Forelimb muscle (tissue), 1 donor: Measurements from ENCODE around the gene PANK3. TPM values are rescaled to one million over a fixed set of nuclear protein-coding genes. Genes with fewer than 3 reads are reported as not detected.
"Not testable (repeated sequence)": the region's sequence is repeated elsewhere in the genome, so short reads cannot be mapped to it uniquely, and the experiment has no call there.

ENCODE experiments used
- DNase-seq: peaks from one replicate; pipeline ENCODE4 v3.0.0-alpha.2; 2013; ENCODE audit warnings: low read depth
- polyA plus RNA-seq: library from polyadenylated mRNA; unstranded; fragments of 120-200 nt; gene quantifications from one replicate; pipeline ENCODE4 v1.2.1, GENCODE V29; 2013; ENCODE audit not compliant: insufficient read length

PANK3 gene
- polyA plus RNA-seq, 1 donor = 41.5 TPM

DNA sequence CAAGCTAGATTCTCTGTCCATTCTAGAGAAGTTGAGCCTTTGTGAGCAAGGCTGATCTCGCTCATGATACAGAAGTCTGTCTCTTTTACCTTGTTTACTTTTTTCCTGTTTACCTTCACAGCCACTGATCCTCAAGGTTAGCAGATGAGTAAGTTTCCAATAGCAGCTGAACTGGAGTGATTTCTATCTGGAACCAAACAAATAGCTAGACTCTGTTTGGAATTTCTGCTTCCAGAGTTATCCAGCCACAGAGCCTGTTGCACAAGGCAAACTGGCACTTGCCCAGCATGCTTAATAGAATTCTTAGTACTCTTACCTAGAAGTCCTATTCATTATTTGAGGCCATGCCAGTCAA is 12.8 kb upstream of the PANK3 start:
- DNase-seq = no peak

GRCh38 chr5:168591302-168592013 is 12.3 kb upstream of the PANK3 start:
- no peak for DNase-seq

DNA sequence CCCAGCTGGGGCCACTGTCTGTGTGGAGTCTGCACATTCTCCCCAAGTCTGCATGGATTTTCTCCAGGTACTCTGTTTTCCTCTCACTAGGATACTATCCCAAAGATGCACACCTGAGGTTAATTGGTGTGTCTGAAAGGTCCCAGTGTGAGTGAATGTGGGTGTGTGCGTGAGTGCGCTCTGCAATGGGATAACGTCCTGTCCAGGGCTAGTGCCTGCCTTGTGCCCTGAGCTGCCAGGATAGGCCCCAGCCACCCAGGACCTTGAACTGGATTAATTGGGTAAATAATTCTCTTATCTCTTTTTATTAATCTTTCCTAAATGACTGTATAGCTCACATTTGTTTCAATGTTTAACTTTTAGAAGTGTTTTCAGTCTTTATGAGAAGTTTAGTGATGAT is 11.5 kb upstream of the PANK3 start:
- no peak for DNase-seq

- DNase-seq = no peak
Observed at GRCh38 chr5:168587987-168588386, 8.8 kb upstream of the PANK3 start.

GRCh38 chr5:168585119-168585856 is 6.1 kb upstream of the PANK3 start:
- DNase-seq = no peak

DNA sequence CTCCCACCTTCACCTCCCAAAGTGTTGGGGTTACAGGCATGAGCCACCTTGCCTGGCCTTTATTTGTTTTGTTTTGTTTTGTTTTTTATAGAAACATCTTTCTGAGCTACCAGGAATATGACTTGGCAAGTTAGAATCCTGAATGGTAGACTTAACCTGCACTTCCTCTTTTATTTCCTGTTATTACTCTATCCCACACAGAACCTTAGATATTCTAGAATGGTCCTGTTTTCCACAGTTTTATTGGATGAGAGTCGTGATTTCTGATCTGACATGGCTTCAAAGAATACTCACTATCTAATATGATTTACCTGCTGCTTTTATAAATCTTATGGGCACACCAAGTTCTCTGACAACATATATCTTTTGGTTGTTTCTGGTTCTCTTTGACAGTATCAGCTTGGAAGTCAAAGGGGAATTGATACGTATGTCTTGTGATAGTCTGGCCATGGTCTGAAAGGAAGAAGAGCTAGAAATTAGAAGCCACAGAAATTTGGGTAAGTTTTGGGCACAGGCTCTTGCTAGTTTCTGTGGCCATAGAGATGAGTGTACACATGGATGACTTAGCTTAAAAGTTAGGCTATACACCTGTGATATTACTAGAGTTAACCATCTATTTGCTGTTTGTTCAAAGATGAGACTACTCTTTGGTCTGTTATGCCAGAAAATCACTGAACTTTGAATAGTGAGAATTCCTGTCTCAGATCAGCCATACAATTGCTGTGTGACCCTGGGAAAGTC is 4.7 kb upstream of the PANK3 start:
- DNase-seq = no peak

- not testable (repeated sequence) for DNase-seq
Observed at GRCh38 chr5:168580814-168581469, 1.8 kb upstream of the PANK3 start.

DNA sequence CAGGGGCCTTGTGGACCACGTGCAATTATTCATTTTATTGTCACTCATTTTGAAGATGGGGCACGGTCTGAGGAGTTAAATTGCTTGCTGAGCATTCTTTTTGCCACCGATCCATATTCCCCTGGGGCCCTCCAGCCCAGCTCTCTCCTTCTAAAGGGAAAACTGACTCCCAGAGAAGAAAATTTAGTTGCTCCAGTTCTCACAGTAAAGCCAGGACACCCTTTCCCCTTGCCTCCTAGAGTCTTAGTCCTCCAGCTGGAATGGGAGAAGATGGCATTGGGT is 1.0 kb upstream of the PANK3 start:
- no peak for DNase-seq

DNA sequence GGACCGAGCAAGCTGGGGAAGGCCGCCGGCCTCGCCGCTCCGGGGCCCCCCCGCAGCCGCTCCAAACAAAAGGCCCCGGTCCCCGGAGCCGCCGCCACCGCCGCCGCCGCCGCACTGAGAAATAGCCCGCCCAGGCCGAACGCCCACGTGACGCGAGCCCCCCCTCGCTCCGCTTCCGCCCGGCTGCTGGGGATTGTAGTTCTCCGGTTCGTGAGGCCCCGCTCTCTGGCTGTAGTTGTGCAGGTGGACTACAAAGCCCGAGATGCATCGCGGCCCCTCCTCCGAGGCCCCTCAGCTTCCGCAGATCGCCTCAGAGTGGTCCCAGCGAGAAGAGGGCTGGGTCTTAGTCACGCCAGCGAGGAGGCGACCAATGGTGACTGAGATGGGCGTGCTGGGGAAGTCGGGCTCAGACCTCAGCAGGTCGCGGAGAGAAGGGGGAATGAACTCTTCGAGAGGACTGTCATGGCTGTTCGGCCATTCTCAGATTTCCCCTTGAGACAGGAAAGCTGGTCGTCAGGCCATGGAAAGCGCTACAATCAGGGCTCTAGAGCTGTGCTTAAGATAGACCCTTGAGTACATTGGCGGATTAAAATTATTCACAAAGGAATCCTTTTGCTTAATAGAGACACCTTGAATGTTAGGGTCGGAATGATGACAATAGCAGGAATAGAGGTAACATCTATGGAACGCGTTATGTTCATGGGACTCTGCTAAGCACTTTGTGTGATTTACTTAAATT is 489 bp upstream of the PANK3 start:
- DNase-seq = peak; percentile 96

GRCh38 chr5:168578006-168578405 is 1.2 kb downstream of the PANK3 start:
- no peak for DNase-seq

GRCh38 chr5:168575391-168576372 is 3.5 kb downstream of the PANK3 start:
- DNase-seq = no peak

GRCh38 chr5:168574156-168574555 is 5.0 kb downstream of the PANK3 start:
- DNase-seq = not testable (repeated sequence)

- not testable (repeated sequence) for DNase-seq
Observed at GRCh38 chr5:168573663-168574062, 5.5 kb downstream of the PANK3 start.

DNA sequence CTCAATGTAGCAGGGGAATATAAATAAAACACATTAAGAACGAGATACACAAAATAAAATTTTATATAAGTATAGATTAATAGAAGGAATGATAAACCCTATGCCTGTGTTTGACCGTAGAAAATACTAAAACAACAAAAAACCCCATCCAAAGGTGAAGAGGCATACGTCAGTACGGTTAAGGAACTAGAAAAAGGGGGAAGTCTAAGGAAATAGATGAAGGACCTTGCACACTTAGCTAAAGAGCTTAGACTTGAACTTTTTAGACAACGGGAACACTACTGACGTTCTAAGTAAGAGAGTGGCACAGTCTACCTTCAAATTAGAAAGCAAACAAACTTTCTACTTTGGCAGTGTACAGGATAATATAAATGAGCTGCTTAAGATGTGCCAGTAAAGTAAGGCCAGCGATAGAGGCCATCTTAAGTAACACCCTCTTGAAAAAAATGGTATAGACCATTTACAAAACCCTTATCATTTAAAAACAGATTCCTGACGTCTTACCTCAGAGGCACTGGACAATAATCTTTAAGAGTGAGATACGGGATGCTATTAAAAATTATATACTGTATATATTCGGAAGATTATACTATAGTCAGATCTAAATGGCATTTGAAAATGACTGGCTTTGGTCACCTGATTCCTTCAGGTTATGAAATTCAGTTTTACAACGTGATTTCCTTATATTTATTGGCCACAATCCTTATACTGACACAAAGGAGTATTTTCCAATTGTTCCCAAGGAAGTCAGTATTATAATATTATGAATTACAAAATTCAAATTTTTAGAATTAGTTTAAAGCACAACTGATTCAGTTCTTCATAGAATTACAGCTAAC is 8.5 kb downstream of the PANK3 start:
- no peak for DNase-seq

DNA sequence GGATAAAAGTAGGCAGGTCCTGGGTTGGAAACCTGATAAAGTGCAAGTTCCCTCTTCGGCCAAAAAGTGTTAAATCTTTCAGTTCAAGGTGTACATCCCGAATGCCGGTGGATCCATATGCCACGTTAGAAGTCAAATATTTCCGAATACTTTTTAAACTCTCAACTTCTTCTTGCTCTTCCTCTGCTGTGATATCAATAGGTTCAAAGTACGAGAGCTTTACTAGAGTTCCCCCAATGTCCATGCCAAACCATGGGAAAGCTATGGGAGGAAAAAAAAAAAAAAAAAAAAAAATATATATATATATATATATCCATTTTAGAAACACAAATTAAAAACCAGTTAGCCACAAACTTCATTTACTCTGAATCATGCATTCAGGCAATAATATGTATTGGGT is 10.4 kb downstream of the PANK3 start:
- DNase-seq = no peak

- no peak for DNase-seq
Observed at GRCh38 chr5:168563959-168564358, 15.2 kb downstream of the PANK3 start.

DNA sequence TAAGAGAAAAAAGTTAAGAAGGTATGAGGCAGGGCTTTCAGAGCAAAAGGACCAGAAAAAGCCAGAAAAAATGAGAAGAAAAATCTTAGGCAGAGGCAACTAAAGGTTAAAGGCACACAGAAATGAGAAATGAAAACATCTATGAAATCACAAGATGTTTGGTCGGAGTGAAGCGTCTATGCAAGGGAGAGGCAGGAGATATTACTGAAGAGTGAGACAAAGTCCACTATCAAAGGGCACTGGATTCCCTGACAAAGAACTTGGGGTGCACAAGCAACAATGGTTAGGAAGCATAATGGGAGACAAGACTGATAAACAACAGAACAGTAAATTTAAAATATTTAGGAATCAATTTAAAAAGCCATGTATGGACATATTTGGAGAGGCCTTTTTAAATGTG is 16.9 kb downstream of the PANK3 start:
- DNase-seq = no peak

DNA sequence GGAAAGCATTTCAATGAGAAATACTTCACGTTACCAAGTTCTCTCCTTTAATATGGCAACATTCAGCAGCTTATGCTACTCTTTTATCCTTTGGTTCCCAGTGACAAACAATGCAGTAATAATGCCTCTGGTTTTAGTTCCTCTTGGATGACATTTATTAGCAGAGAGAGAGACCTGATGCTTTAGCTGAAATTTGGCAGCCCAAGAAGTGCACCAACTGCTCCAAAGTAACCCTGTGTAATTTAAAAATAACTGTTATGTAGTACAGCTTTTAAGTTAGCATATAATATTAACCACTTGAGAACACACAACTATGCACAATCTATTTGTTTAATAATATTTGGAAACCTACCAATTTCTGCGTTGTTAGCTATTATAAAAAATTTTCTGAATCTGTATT is 21.8 kb downstream of the PANK3 start:
- no peak for DNase-seq

- no peak for DNase-seq
Observed at GRCh38 chr5:168553377-168554130, 25.6 kb downstream of the PANK3 start.
